Raji (cell line): ENCODE results near the gene ANGPT4.

Source experiments
- POLR2A ChIP-seq: IDR thresholded peaks from 2 replicates; pipeline ENCODE4 v1.6.1; 2011; ENCODE audit warnings: low read depth, low read length, control low read depth; ENCODE audit not compliant: insufficient read depth

ANGPT4 gene

GRCh38 chr20:845941-846893, 69.9 kb downstream of the ANGPT4 start:
- TF ChIP-seq POLR2A = no peak

- no peak for TF ChIP-seq POLR2A
Measured at GRCh38 chr20:845226-845868, 70.8 kb downstream of the ANGPT4 start.

- TF ChIP-seq POLR2A = 0 out of 2 replicates have a peak, but pooled peaks have one; percentile 27
Measured at GRCh38 chr20:844473-845225, 71.5 kb downstream of the ANGPT4 start.

- no peak for TF ChIP-seq POLR2A
Measured at GRCh38 chr20:843912-844311, 72.2 kb downstream of the ANGPT4 start.

- no peak for TF ChIP-seq POLR2A
Measured at GRCh38 chr20:842547-842940, 73.6 kb downstream of the ANGPT4 start.

GRCh38 chr20:841568-842546, 74.3 kb downstream of the ANGPT4 start:
- TF ChIP-seq POLR2A = no peak

- no peak for TF ChIP-seq POLR2A
Measured at GRCh38 chr20:840858-841567, 75.1 kb downstream of the ANGPT4 start.

GRCh38 chr20:840503-840857, 75.7 kb downstream of the ANGPT4 start:
- TF ChIP-seq POLR2A = no peak

- TF ChIP-seq POLR2A = no peak
Measured at GRCh38 chr20:839626-840025, 76.5 kb downstream of the ANGPT4 start.

- TF ChIP-seq POLR2A = no peak
Measured at GRCh38 chr20:839015-839414, 77.1 kb downstream of the ANGPT4 start.

GRCh38 chr20:836190-836589, 79.9 kb downstream of the ANGPT4 start:
- no peak for TF ChIP-seq POLR2A

- 0 out of 2 replicates have a peak, but pooled peaks have one; percentile 9 for TF ChIP-seq POLR2A
Measured at GRCh38 chr20:835608-836045, 80.5 kb downstream of the ANGPT4 start.

GRCh38 chr20:834151-834746, 81.9 kb downstream of the ANGPT4 start:
- TF ChIP-seq POLR2A = no peak
